ENCODE data around the gene GALP.

DNA sequence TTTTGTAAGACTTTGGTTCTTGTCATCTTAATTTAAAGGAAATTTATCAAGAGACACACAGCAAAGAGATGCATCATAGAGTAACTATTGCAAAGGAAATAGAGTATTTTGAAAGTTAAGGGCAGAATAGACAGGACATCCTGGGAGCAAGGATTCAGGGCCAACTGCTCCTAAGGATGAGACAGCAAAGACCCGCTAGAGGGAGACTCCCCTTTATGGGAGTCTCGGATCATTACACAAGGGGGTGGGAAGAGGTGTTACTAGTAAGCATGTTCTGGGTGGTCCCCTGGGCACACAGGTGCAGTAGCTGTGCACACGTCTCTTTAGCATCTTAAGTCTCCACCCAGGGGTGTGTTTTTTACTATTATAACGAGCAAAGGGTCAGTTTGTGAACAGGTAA is 35.9 kb downstream of the GALP start:
- TF ChIP-seq EZH2 (IDR thresholded peaks at IDR 0.05; ENCODE audit: insufficient read depth, low read length), result no peak
- TF ChIP-seq, protein P1, sequence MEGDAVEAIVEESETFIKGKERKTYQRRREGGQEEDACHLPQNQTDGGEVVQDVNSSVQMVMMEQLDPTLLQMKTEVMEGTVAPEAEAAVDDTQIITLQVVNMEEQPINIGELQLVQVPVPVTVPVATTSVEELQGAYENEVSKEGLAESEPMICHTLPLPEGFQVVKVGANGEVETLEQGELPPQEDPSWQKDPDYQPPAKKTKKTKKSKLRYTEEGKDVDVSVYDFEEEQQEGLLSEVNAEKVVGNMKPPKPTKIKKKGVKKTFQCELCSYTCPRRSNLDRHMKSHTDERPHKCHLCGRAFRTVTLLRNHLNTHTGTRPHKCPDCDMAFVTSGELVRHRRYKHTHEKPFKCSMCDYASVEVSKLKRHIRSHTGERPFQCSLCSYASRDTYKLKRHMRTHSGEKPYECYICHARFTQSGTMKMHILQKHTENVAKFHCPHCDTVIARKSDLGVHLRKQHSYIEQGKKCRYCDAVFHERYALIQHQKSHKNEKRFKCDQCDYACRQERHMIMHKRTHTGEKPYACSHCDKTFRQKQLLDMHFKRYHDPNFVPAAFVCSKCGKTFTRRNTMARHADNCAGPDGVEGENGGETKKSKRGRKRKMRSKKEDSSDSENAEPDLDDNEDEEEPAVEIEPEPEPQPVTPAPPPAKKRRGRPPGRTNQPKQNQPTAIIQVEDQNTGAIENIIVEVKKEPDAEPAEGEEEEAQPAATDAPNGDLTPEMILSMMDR (IDR thresholded peaks at IDR 0.05; ENCODE audit: insufficient read depth, low read depth, low read length), result no peak
